ENCODE data around the gene PPFIBP2. TPM values are rescaled to one million over a fixed set of nuclear protein-coding genes. Genes with fewer than 3 reads are reported as not detected.

Gene PPFIBP2
- total RNA-seq, 2 donors from 2014 or later: 63.5 to 81.1 TPM

DNA sequence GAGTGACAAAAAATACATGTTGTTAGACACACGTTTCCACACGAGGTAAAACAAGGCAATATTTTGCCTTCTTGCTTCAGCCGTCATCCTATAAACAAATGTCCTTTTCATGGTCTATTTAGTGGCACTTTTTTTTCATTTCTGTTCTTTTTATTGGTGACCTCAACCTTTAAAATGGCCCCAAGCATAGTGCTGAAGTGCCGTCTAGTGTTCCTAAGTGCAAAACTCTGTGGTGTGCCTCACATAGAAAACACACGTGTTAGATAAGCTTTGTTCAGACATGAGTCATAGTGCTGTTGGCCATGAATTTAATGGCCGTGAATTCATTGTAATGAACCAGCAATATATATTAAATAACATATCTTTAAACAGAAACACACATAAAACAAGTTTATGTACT is 176.8 kb downstream of the PPFIBP2 start:
- intact Hi-C loops (cut with DNase I, micrococcal nuclease): loop anchor here in 1 of 2 donors (10.0 kb wide), 1 partner anchor 586 kb away; no protein-coding TSS in a partner anchor
- no peak for DNase-seq
- no peak for ATAC-seq

DNA sequence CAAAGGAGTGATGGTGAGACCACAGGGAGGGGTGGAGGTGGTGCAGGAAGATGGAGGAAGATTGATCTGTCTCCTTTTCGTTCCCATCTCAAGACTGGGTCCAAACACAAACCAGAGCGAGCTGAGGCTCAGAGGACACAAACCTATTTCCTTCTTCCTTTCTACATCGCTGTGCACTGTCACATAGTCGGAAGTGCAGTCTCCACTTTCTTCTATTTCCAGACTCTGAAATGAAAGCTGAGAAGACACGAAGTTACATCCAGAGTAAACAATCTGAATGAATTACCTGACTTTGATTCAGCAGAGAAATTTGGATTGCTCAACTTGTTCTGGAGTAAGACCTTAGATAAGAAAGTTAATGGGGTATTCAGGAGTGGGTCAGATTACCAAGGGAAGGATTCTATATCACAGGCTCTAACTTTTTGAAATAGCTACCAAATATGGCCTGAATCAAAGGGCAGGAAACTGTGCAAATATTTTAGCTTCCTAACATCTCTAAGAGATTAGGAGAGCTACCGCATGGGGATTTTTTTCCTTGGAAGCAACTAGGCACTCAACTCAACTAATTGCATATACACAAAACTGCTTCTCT is 178.1 kb downstream of the PPFIBP2 start:
- ATAC-seq (no peak), DNase-seq (no peak)
- intact Hi-C loops (cut with DNase I, micrococcal nuclease): loop anchor here in 1 of 2 donors (10.0 kb wide), 1 partner anchor 587 kb away; no protein-coding TSS in a partner anchor

DNA sequence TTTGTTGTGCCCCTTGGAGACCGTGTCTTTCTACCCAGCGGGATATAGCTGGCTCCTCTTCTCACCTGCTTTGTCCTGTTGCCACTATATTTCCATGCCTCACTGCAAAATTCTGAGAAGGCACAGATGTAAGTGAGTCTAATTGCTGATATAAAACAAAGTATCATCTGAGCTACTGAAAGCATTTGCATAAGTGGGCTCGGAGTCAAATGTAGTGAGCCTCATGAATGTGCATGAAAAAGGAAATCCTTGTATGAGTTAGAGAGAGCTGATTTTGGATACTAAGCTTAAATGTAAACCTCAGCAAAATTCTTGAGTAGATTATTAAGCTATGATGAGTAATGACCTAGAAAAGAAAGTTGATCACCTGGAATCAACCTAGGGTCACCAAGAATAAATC is 178.6 kb downstream of the PPFIBP2 start:
- intact Hi-C loops (cut with DNase I, micrococcal nuclease): loop anchor here in 1 of 2 donors (10.0 kb wide), 1 partner anchor 588 kb away; no protein-coding TSS in a partner anchor
- no peak for DNase-seq
- no peak for ATAC-seq

DNA sequence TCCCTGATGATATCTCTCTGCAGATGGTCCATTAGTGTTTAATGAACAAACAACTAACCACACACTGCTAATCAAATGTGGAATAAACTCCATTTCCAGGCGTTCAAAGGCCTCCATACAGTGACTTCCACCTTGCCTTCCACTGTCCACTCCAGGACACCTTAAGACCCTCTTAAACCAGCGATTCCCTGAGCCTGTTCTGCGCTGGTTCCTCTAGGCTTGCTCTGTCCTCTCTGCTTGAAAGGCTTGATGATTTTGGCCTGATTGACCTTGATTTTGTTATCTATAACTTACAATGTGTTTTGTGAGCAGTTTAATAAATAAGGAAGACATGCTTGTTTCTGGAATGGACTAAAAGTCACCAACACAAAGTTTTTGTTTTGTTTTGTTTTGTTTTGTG is 180.4 kb downstream of the PPFIBP2 start:
- no peak for ATAC-seq

DNA sequence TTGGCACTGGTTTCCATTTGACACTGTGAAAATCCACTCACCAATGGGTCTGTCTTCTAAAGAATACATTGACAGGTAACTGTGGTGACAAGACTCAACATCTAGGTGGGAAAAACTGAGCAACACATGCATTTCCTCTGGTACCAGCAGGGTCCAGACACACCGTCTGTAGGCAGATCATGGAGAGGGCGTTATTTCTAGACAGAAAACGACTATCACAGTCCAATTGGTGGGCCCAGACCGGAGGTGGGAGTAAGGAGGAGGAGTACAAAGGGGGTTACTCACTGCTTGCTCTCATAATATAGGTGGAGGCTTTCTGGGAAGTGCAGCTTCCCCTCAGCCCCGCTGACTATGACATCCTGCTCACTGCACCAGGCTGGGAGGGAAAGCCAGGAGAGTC is 182.6 kb downstream of the PPFIBP2 start:
- intact Hi-C loops (cut with DNase I, micrococcal nuclease): loop anchor here in 1 of 2 donors (10.0 kb wide), 1 partner anchor 592 kb away; no protein-coding TSS in a partner anchor
- ATAC-seq (no peak), DNase-seq (no peak)

More for the DNA sequence above, 180.4 kb downstream of the PPFIBP2 start:
- no peak for DNase-seq
- intact Hi-C loops (cut with DNase I, micrococcal nuclease): loop anchor here in 1 of 2 donors (10.0 kb wide), 1 partner anchor 589 kb away; no protein-coding TSS in a partner anchor

Other genes starting within 250 kb of the PPFIBP2 start
- 1 to 10 TPM; 2.6 to 5.7 TPM for gene OLFML1, start 28.5 kb upstream of the PPFIBP2 start, total RNA-seq
- gene CYB5R2, start 159.5 kb downstream of the PPFIBP2 start, total RNA-seq: 1 to 10 TPM; 4.4 to 5.2 TPM
- gene OVCH2, start 192.5 kb downstream of the PPFIBP2 start, total RNA-seq: not detected

Measured in left colon (tissue), 2 donors.